ENCODE results near the gene STT3B.

STT3B gene

GRCh38 chr3:31654998-31655397 is 122.3 kb downstream of the STT3B start:
- DNase-seq: no peak

GRCh38 chr3:31659246-31659645 is 126.5 kb downstream of the STT3B start:
- no peak for DNase-seq

GRCh38 chr3:31661286-31661685 is 128.6 kb downstream of the STT3B start:
- DNase-seq: no peak

GRCh38 chr3:31661993-31662670 is 129.4 kb downstream of the STT3B start:
- DNase-seq: no peak

- no peak for DNase-seq
Measured at GRCh38 chr3:31664031-31664430, 131.3 kb downstream of the STT3B start.

GRCh38 chr3:31667582-31667981 is 134.9 kb downstream of the STT3B start:
- DNase-seq: no peak

GRCh38 chr3:31668242-31668641 is 135.5 kb downstream of the STT3B start:
- no peak for DNase-seq

- no peak for DNase-seq
Measured at GRCh38 chr3:31670136-31670535, 137.4 kb downstream of the STT3B start.

- DNase-seq: no peak
Measured at GRCh38 chr3:31670722-31671121, 138.0 kb downstream of the STT3B start.

GRCh38 chr3:31671451-31671850 is 138.7 kb downstream of the STT3B start:
- no peak for DNase-seq

- no peak for DNase-seq
Measured at GRCh38 chr3:31671976-31672375, 139.3 kb downstream of the STT3B start.

GRCh38 chr3:31673950-31674349 is 141.2 kb downstream of the STT3B start:
- no peak for DNase-seq

GRCh38 chr3:31676556-31676955 is 143.8 kb downstream of the STT3B start:
- DNase-seq: no peak

GRCh38 chr3:31680072-31680870 is 147.5 kb downstream of the STT3B start:
- DNase-seq: no peak
